NT2/D1 (cell line): ENCODE results near the gene ACRBP.

Source experiments
- DNase-seq: peaks from one replicate; pipeline ENCODE4 v3.0.0-alpha.2; 2011; ENCODE audit warnings: low read depth, low spot score
- H3K27me3 ChIP-seq: 2 replicates; pipeline ENCODE4 v1.6.0; 2011; ENCODE audit warnings: mild to moderate bottlenecking; ENCODE audit not compliant: insufficient read length, insufficient read depth
- H3K36me3 ChIP-seq: 2 replicates; pipeline ENCODE4 v1.6.1; 2011; ENCODE audit warnings: mild to moderate bottlenecking, low read length, mixed read lengths; ENCODE audit not compliant: insufficient read depth, insufficient read length
- H3K4me1 ChIP-seq: 2 replicates; pipeline ENCODE4 v1.5.1; 2011; ENCODE audit not compliant: insufficient read depth, insufficient read length
- H3K4me3 ChIP-seq: 2 replicates; pipeline ENCODE4 v1.5.1; 2011; ENCODE audit warnings: low read depth; ENCODE audit not compliant: insufficient read length
- H3K9ac ChIP-seq: 2 replicates; pipeline ENCODE4 v1.6.0; 2011; ENCODE audit warnings: low read depth; ENCODE audit not compliant: insufficient read length
- H3K9me3 ChIP-seq: 2 replicates; pipeline ENCODE4 v1.5.1; 2011; ENCODE audit warnings: mild to moderate bottlenecking, low read length; ENCODE audit not compliant: insufficient read depth
- SUZ12 ChIP-seq: IDR thresholded peaks from 2 replicates; pipeline ENCODE4 v1.6.1; 2011; ENCODE audit not compliant: insufficient read length, insufficient read depth; ENCODE audit errors: extremely low read depth
- YY1 ChIP-seq: IDR thresholded peaks from 2 replicates; pipeline ENCODE4 v1.6.1; 2011; ENCODE audit not compliant: insufficient read length, insufficient read depth
- ZNF274 ChIP-seq: IDR thresholded peaks from 2 replicates; pipeline ENCODE4 v1.6.1; 2011; ENCODE audit warnings: mild to moderate bottlenecking, low read depth, low read length

Gene ACRBP

DNA sequence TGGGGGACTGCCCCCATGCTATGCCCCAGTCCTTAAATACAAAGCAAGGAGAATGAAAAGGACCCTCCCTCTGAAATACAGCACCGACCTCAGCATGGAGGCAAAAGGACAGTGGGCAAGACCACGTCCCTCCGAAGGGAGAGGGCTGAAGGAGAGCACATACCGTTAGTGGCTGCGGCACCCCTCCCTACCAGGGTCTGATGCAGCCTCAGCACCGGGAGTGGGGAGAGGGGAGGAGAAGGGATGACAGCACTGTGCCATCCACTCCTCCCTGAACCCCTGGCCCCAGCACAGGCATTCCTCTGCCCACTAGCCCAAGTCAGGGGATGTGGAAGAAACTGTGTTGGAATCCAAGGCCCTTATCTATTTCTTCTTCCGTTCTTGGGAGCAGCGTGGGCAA is 3.6 kb upstream of the ACRBP start:
- peaks cover 71% of the 10 kb centered on the region for H3K36me3 ChIP-seq
- H3K9me3 ChIP-seq, result no peaks in the 10 kb centered on the region
- peaks cover 6% of the 10 kb centered on the region for H3K4me1 ChIP-seq
- H3K9ac ChIP-seq, result no peak overlapping the region
- no peak for TF ChIP-seq ZNF274
- TF ChIP-seq YY1, result no peak
- TF ChIP-seq SUZ12, result no peak
- no peak overlapping the region for H3K4me3 ChIP-seq
- DNase-seq, result no peak
- peaks cover 7% of the 10 kb centered on the region for H3K27me3 ChIP-seq

DNA sequence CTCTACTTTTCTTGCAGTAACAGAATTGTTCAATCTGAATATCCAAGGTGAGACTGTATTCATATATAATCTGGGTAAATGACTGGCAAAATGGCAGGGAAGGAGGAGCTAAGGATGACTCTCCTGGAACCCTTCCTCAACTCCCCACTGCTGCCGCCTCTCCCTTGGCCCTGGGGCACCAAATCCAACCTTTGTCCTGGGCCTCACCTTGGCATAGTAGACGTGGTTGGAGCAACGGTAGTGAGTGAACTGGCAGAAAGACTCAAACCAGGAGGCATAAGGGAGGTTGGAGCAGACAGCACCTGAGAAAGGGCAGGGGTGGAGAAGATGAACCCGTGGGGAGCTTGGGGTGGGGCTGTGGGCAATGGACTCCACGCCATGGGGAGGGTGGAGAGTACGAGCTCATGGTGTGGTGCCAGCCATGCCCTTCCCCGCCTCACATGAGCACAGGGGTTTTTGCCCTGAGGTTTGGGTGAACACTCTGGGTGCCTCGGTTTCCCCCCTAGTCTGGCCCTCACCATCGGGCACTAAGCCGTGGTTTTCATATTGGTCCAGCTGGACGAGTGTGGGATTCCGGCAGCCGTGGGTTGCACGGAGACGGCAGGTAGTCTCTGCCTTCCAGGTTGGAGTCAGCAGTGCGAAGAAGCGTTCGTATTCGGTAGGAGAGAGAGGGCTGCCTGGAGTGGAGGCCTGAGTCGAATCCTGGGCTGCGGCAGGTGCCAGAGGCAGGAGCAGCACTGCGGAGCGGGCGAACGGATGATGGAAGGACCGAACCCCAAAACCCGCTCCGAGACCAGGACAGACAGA is 753 bp downstream of the ACRBP start:
- Histone ChIP-seq H3K4me3 (peak overlapping the region; percentile 56), H3K9ac (peak overlapping the region; percentile 82), H3K36me3 (peaks cover 30% of the 10 kb centered on the region), H3K9me3 (peaks cover 31% of the 10 kb centered on the region), H3K4me1 (peaks cover 6% of the 10 kb centered on the region), H3K27me3 (peaks cover 7% of the 10 kb centered on the region)
- TF ChIP-seq SUZ12, result no peak
- no peak for TF ChIP-seq ZNF274
- no peak for TF ChIP-seq YY1
- DNase-seq, result no peak

DNA sequence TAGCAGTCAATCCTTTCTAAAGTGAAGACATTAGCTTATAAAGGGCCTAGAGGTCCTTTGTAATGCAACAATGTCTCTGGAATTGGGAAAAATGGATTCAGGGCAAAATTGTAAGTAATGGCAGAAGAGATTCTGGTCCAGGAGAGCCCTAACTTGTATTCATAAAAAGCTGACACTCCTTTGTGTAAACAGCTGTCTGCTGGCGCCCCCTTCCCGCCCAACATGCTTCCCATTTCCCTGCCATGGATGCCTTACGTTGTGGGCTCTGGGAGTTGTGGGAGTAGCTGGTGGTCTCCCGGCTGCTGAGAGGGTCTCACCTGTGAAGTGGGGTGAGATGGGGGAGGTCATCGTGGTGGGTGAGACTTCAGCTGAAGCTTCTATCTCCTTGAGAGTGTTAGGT is 2.3 kb downstream of the ACRBP start:
- Histone ChIP-seq H3K9ac (no peak overlapping the region), H3K9me3 (peaks cover 31% of the 10 kb centered on the region), H3K36me3 (peaks cover 15% of the 10 kb centered on the region), H3K27me3 (peaks cover 7% of the 10 kb centered on the region), H3K4me3 (no peak overlapping the region), H3K4me1 (peaks cover 6% of the 10 kb centered on the region)
- TF ChIP-seq YY1 (no peak), ZNF274 (no peak), SUZ12 (no peak)
- DNase-seq, result no peak

DNA sequence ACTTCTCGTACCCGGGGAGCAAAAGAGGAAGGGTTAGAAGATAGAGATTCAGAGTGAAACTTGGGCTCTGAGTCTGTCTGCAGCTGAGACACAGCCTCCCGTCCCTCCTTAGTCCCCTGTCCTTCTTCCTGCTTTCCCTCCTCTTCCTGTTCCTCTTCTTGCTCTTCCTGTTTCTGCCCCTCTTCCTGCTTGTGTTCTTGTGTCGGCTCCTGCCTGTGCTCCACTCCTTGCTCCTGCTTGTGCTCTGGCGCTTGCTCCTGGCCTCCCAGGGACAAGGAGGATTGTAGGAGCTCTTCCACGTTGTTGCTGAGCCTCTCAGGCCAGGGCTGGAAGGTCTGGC is 3.0 kb downstream of the ACRBP start:
- Histone ChIP-seq H3K9ac (no peak overlapping the region), H3K27me3 (peaks cover 8% of the 10 kb centered on the region), H3K9me3 (peaks cover 31% of the 10 kb centered on the region), H3K36me3 (peaks cover 15% of the 10 kb centered on the region), H3K4me1 (peaks cover 6% of the 10 kb centered on the region), H3K4me3 (no peak overlapping the region)
- DNase-seq, result no peak
- TF ChIP-seq YY1 (no peak), ZNF274 (peak; percentile 75)

DNA sequence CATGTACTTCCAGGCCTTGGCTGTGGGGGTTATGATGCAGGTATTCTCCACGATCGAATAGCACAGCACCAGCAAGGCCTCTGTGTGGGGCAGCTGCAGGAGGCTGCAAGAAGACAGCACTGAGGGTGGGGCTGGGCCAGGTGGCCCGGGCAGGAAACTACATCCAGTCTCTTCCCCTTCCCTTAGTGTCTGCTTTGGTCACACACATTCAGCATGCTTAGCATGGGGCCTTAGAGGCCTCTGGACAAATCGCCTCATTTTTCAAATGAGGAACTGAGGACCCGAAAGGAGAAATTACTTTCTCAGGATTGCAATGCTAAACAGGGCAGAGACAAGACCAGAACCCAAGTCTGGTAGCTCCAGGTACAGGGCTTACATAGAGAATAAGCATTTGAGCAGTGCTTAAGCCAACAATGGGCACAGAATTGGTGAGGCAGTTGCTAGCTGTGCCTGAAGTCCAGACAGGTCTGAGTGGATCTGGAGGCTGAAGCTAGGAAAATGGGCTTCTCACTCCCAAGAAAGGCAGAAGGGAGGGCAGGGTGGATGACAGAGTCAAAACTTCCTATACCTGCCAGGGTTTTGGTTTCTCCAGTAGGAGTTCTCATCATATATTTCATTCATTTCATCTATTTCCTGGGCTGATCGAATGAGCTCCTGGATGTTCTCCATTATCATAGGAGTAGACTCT is 3.5 kb downstream of the ACRBP start:
- DNase-seq, result no peak
- Histone ChIP-seq H3K27me3 (peaks cover 13% of the 10 kb centered on the region), H3K36me3 (peaks cover 14% of the 10 kb centered on the region), H3K9ac (no peak overlapping the region), H3K4me3 (no peak overlapping the region), H3K4me1 (peaks cover 6% of the 10 kb centered on the region), H3K9me3 (peaks cover 31% of the 10 kb centered on the region)
- TF ChIP-seq SUZ12 (no peak), ZNF274 (peak; percentile 89), YY1 (no peak)

DNA sequence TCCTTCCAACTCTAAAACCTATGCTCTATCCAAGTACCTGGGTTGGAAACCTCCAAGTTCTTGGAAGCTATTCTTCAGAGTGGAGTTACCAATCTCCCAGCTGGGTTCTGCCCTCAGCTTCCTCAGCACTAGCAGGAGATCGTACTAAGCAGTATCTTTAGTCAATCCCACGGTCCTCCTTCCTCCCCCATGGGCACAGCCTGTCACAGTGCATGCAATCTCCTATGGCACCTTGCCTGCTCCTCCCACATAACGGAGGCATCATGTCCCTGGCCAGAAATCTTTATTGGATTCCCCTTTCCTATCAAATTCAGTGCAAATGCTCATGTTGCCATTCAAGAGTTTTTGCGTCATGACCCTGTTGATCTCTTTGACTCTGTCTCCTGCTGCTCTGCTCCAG is 6.1 kb downstream of the ACRBP start:
- TF ChIP-seq SUZ12, result no peak
- no peak for TF ChIP-seq ZNF274
- TF ChIP-seq YY1, result no peak
- Histone ChIP-seq H3K9me3 (peaks cover 31% of the 10 kb centered on the region), H3K9ac (no peak overlapping the region), H3K36me3 (no peaks in the 10 kb centered on the region), H3K4me3 (no peak overlapping the region), H3K27me3 (peaks cover 7% of the 10 kb centered on the region), H3K4me1 (peaks cover 8% of the 10 kb centered on the region)
- no peak for DNase-seq

DNA sequence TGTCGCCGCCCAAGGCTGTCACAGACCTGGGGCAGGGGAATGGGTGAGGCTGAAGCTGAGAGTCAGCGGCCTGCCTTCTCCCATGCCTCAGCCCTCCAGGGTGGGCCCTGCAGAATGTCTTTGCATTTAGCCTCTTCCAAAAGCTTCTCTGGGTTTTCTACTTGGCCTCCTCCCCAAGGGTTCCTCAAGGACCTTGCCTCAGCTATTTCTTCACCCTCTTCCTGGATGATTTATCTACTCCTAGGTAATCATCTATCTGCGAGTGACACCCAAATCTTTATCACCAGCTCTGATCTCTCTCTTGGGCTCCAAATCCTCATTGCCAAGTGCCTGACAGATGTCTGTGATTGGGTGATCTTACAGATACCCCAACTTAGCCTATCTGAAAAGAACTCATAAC is 6.7 kb downstream of the ACRBP start:
- Histone ChIP-seq H3K27me3 (peaks cover 7% of the 10 kb centered on the region), H3K4me1 (peaks cover 13% of the 10 kb centered on the region), H3K4me3 (no peak overlapping the region), H3K36me3 (no peaks in the 10 kb centered on the region), H3K9me3 (peaks cover 31% of the 10 kb centered on the region), H3K9ac (no peak overlapping the region)
- no peak for DNase-seq
- TF ChIP-seq YY1 (no peak), ZNF274 (no peak)
